ENCODE data around the gene ANGPTL7. TPM values are rescaled to one million over a fixed set of nuclear protein-coding genes. Genes with fewer than 3 reads are reported as not detected.
A peak's percentile ranks its signal among the peaks of the same experiment; 100 is the strongest.

The ANGPTL7 gene
- total RNA-seq, 4 donors from 2014 or later = 4.2 to 16.9 (median 6.9) TPM

DNA sequence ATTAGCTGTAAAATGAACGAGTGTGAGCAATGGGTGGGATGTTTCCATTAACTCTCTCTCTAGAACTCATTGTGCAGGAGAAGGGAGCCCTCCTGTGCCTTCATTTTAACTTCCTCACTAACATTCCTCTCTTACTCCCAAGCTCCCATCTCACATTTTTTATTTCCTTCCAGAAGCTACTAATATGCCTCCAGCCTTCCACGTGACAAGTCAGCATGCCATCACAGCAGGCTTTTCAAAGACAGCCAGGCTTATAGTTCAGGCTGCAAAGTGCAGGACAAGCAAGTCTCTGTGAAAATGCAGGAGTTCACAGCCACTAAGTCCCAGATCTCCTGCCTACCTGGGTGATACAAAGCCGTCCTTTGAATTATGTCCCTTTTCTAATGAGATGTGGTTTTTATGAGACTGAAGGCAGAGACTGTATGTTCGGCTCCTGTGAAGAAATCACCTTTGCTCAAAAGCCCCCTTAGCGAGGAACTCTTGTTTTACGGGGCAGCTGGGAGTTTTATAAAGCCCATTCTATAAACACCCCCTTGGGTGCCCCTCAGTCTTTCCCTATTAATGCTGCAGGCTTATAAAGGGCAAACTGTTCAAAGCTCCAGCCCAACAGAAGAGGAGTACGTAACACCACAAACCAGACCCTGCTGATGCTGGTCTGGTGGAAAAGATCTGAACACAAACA, 14.8 kb upstream of the ANGPTL7 start:
- Histone ChIP-seq H3K9me3 (no peaks in the 10 kb centered on the region), H3K27me3 (no peaks in the 10 kb centered on the region), H3K36me3 (peaks cover 0 to 11% (median 3%) of the 10 kb centered on the region in 4 donors), H3K4me3 (no peak overlapping the region), H3K27ac (replicated peaks in 1 of 4) (no peak overlapping the region), H3K4me1 (peaks cover 21 to 28% (median 24%) of the 10 kb centered on the region in 4 donors)
- TF ChIP-seq, protein P1, sequence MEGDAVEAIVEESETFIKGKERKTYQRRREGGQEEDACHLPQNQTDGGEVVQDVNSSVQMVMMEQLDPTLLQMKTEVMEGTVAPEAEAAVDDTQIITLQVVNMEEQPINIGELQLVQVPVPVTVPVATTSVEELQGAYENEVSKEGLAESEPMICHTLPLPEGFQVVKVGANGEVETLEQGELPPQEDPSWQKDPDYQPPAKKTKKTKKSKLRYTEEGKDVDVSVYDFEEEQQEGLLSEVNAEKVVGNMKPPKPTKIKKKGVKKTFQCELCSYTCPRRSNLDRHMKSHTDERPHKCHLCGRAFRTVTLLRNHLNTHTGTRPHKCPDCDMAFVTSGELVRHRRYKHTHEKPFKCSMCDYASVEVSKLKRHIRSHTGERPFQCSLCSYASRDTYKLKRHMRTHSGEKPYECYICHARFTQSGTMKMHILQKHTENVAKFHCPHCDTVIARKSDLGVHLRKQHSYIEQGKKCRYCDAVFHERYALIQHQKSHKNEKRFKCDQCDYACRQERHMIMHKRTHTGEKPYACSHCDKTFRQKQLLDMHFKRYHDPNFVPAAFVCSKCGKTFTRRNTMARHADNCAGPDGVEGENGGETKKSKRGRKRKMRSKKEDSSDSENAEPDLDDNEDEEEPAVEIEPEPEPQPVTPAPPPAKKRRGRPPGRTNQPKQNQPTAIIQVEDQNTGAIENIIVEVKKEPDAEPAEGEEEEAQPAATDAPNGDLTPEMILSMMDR (IDR thresholded peaks at IDR 0.05) = no peak
- no peak for DNase-seq (ENCODE audit: extremely low spot score)
- intact Hi-C loops (cut with DNase I) = no loop called here
- 84% methylated on average over 7 of the region's 7 CpGs for WGBS

DNA sequence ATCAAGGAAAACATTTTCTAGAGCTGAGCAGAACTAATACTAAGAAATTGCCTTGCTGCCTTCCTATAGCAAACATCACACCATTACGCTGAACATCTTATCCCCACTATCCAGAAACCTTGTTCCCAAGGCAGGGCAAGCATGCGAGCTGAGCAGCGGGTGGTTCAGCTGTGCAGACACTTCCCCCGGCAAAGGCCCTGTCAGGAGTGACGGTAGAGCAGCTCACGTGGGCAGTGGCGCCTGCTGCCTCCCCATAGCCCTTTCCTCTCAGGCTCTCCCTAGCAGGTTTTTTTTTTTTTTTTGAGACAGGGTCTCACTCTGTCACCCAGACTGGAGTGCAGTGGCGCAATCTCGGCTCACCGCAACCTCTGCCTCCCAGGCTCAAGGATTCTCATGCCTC, 13.7 kb upstream of the ANGPTL7 start:
- DNase-seq (ENCODE audit: extremely low spot score) = no peak
- peaks cover 23 to 34% (median 29%) of the 10 kb centered on the region in 4 donors for H3K4me1 ChIP-seq
- TF ChIP-seq, protein P1 (IDR thresholded peaks at IDR 0.05) = no peak
- no peak overlapping the region for H3K4me3 ChIP-seq
- 98% methylated on average over 8 of the region's 10 CpGs for WGBS
- intact Hi-C loops (cut with DNase I) = no loop called here
- H3K36me3 ChIP-seq = peaks cover 0 to 10% (median 8%) of the 10 kb centered on the region in 4 donors
- H3K9me3 ChIP-seq = no peaks in the 10 kb centered on the region
- no peaks in the 10 kb centered on the region for H3K27me3 ChIP-seq
- H3K27ac ChIP-seq (replicated peaks in 1 of 4) = no peak overlapping the region

DNA sequence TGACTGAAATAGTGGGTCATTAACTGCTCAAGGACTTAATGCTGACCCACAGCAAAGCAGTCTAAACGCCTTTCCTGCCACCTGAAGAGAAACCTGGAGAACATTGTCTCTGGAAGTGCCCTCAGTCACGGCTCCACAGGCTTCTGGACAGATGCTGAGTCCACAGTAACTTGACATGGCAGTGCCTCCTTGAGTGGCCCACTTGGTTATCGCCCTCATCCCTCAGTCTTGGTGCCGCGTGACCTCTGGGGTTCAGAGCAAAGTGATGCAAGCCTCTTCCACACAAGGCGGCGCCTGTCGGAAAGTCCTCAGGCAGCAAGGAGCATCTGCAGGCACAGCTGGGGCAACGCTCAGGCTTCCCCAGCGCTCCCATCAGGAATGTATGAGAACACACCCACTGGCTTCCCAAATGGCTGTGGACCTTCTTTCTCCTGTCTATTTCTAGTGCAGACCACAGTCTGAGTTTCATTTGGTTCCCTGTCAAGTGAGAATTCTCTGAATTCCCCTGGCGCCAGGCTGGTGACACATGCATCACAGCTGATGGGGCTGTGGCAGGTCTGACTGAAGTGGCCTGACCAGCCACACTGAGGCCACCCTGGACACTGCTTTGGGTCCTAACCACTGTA, 13.0 kb upstream of the ANGPTL7 start:
- Histone ChIP-seq H3K27me3 (no peaks in the 10 kb centered on the region), H3K9me3 (no peaks in the 10 kb centered on the region), H3K4me1 (peaks cover 23 to 34% (median 29%) of the 10 kb centered on the region in 4 donors), H3K4me3 (no peak overlapping the region), H3K36me3 (peaks cover 0 to 17% (median 11%) of the 10 kb centered on the region in 4 donors), H3K27ac (replicated peaks in 1 of 4) (no peak overlapping the region)
- no peak for DNase-seq (ENCODE audit: extremely low spot score)
- intact Hi-C loops (cut with DNase I) = no loop called here
- 97% methylated on average over 10 of the region's 11 CpGs for WGBS
- TF ChIP-seq, protein P1 (IDR thresholded peaks at IDR 0.05) = no peak
- TF ChIP-seq EP300 (IDR thresholded peaks at IDR 0.05) (no peak), POLR2AphosphoS5 (IDR thresholded peaks at IDR 0.05) (no peak), POLR2A (IDR thresholded peaks at IDR 0.05; ENCODE audit: low read depth) (no peak)

DNA sequence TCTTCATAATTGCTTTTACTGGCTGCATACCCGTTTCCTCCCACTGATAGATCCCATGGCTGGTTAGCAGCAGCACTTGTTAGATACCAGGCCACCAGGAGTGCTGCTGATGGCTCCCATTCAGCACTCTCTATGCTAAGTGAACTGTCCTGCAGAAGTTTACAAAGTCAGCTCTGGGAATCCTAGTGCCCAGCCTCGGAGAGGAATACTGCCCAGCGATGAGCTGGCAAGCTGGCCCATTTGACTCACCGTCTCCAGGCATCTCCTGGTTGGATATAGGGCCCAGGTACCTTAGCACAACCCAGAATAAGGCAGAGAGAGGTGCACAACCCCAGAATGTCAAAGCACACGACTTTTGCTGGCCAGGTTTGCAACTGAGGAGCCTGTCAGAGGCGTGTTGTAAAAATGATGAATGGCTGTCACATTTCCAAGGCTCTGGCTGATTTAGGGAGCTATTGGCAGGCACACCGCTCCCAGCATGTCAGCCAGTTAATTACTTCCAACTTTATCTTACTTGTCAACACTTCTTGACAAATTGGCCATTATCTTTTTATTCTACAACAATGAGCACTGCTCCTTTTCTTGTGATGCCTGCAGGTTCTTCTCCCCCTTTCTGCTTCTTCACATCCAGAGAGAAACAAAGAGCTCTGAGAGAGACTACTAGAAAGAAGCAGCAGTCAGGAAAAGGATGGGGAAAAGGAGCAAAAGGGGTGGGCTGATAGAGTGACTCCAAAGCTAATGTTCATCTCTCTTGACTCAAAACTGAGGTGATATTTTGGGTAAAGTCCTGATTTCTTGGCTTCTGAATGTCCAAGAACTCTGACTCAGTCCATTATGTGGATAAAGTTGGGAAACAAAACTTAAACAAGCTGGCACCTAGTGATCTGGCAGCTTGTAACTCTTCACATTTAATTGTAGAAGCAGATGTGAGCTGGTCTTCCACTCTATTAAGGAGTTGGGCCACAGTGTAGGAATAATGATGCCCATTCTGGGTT, 10.8 kb upstream of the ANGPTL7 start:
- Histone ChIP-seq H3K27ac (replicated peaks in 1 of 4) (peak overlapping the region in 1 of 4 donors; percentile 19), H3K4me3 (no peak overlapping the region)
- DNase-seq (ENCODE audit: extremely low spot score) = no peak

More for the DNA sequence above, 10.8 kb upstream of the ANGPTL7 start:
- Histone ChIP-seq H3K4me1 (peaks cover 23 to 34% (median 29%) of the 10 kb centered on the region in 4 donors), H3K36me3 (peaks cover 0 to 26% (median 15%) of the 10 kb centered on the region in 4 donors), H3K9me3 (no peaks in the 10 kb centered on the region), H3K27me3 (no peaks in the 10 kb centered on the region)
- 57% methylated on average over 7 of the region's 7 CpGs for WGBS
- TF ChIP-seq, protein P1 (IDR thresholded peaks at IDR 0.05) = no peak
- TF ChIP-seq EP300 (IDR thresholded peaks at IDR 0.05) (no peak), POLR2AphosphoS5 (IDR thresholded peaks at IDR 0.05) (no peak), POLR2A (IDR thresholded peaks at IDR 0.05; ENCODE audit: low read depth) (no peak)
- intact Hi-C loops (cut with DNase I) = no loop called here
